ENCODE results near the gene HINFP.

DNA sequence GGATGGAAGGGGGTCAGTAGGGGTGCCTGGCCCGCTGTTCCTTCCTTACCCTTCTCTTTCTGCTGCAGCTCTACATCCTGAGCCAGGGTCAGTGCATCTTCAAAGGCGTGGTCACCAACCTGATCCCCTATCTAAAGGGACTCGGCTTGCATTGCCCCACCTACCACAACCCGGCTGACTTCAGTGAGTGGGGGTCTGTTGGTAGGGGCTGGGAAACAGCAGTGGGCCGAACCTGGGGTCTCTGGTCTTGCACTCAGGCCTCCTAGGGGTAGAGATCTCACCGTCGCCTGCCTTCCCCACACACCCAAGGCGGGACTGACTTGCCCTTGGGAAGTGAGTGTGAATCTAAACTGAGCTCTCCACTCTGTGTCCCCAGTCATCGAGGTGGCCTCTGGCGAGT is 35.1 kb downstream of the HINFP start:
- TF ChIP-seq, protein P1, sequence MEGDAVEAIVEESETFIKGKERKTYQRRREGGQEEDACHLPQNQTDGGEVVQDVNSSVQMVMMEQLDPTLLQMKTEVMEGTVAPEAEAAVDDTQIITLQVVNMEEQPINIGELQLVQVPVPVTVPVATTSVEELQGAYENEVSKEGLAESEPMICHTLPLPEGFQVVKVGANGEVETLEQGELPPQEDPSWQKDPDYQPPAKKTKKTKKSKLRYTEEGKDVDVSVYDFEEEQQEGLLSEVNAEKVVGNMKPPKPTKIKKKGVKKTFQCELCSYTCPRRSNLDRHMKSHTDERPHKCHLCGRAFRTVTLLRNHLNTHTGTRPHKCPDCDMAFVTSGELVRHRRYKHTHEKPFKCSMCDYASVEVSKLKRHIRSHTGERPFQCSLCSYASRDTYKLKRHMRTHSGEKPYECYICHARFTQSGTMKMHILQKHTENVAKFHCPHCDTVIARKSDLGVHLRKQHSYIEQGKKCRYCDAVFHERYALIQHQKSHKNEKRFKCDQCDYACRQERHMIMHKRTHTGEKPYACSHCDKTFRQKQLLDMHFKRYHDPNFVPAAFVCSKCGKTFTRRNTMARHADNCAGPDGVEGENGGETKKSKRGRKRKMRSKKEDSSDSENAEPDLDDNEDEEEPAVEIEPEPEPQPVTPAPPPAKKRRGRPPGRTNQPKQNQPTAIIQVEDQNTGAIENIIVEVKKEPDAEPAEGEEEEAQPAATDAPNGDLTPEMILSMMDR (IDR thresholded peaks at IDR 0.05) = no peak
- TF ChIP-seq POLR2A (IDR thresholded peaks at IDR 0.05) = no peak

Measured in Peyer's patch (tissue), 4 donors.